AG04449 (cell line): Measurements from ENCODE around the gene DPH6.

ENCODE experiments used
- CTCF ChIA-PET: fragments of 350-600 bp; formaldehyde crosslinking; extraction: SDS; loops from one replicate; lab custom pipeline; 2021; ENCODE audit warnings: antibody characterized with exemption; lab: Yijun Ruan, JAX
- POLR2A ChIA-PET: fragments of 400-600, 350-600 bp; formaldehyde crosslinking; extraction: SDS; loops from one replicate; lab custom pipeline; 2020; ENCODE audit warnings: antibody characterized with exemption, inconsistent platforms; lab: Yijun Ruan, JAX
- DNase-seq: peaks from one replicate; pipeline ENCODE4 v3.0.0-alpha.2; 2010; ENCODE audit warnings: low read depth, low spot score
- H3K4me3 ChIP-seq: 2 replicates; pipeline ENCODE4 v1.5.1; 2011; ENCODE audit warnings: low read depth, mild to moderate bottlenecking, control low read depth, low read length
- CTCF ChIP-seq: IDR thresholded peaks from one replicate; pipeline ENCODE4 v1.5.1; 2011; ENCODE audit warnings: mild to moderate bottlenecking, moderate library complexity, low read length, control low read depth, inconsistent platforms; ENCODE audit not compliant: insufficient read depth; ENCODE audit errors: missing control alignments

DPH6 gene

GRCh38 chr15:35427496-35427895 is 118.5 kb downstream of the DPH6 start:
- no peak overlapping the region for H3K4me3 ChIP-seq
- ChIA-PET POLR2A (no interaction called here), CTCF (interaction anchor here (4.4 to 6.6 kb wide), 3 partner anchors 11 to 138 kb away, joined by 18 to 55 read pairs (median 25); no protein-coding TSS in a partner anchor)
- DNase-seq = no peak
- no peak for TF ChIP-seq CTCF

- no peak for DNase-seq
- ChIA-PET POLR2A (no interaction called here), CTCF (interaction anchor here (4.4 to 6.6 kb wide), 3 partner anchors 11 to 138 kb away, joined by 18 to 55 read pairs (median 25); no protein-coding TSS in a partner anchor)
- no peak overlapping the region for H3K4me3 ChIP-seq
- no peak for TF ChIP-seq CTCF
These were observed 118.9 kb downstream of the DPH6 start for GRCh38 chr15:35427091-35427490.

DNA sequence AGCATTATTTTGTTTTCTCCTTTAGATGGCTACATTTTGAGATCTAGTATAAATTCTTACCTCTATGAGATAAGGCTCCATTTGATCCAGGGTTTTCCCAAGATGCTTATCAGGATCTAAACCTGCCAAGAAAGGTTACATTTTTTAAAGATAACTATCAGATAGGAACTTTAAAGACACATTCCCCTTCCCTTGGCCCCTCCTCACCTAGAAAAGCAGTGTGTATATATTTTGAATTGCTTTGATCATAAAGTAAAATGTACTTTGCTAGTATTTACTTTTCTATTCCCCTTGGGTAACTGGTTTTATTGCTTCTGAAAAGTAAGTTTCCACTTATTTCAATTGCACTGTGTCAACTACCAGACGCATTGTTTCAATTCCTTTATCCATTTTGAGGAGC is 135.2 kb downstream of the DPH6 start:
- no peak overlapping the region for H3K4me3 ChIP-seq
- ChIA-PET CTCF (no interaction called here), POLR2A (no interaction called here)
- DNase-seq = no peak
- TF ChIP-seq CTCF = no peak

- H3K4me3 ChIP-seq = no peak overlapping the region
- POLR2A ChIA-PET = no interaction called here
- CTCF ChIA-PET = no interaction called here
- TF ChIP-seq CTCF = no peak
- DNase-seq = no peak
These were observed 146.1 kb downstream of the DPH6 start for GRCh38 chr15:35399901-35400300.

DNA sequence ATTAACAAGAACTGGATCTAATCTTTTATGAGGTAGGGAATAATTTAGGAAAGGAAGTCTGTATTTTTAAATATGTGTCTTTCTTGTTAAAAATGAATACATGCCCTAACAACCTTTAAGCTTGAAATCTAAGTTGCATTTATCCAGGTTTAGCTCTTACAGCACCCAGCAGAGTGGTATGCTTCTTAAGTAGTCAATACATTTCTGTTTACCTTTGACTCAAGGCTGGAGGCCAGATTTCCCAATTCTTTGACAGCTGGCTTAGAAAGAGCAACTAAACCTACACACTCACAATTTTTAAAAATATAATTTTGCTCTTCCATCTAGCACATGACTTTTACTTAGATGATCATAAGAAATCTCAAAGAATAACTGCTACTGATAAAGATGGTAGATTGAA is 148.9 kb downstream of the DPH6 start:
- H3K4me3 ChIP-seq = no peak overlapping the region
- DNase-seq = no peak
- no peak for TF ChIP-seq CTCF
- CTCF ChIA-PET = no interaction called here
- POLR2A ChIA-PET = no interaction called here

- CTCF ChIA-PET = no interaction called here
- H3K4me3 ChIP-seq = no peak overlapping the region
- no peak for TF ChIP-seq CTCF
- DNase-seq = no peak
- POLR2A ChIA-PET = no interaction called here
These were observed 151.5 kb downstream of the DPH6 start for GRCh38 chr15:35394416-35394815.
